ENCODE measurements around the gene DAP3. TPM values are rescaled to one million over a fixed set of nuclear protein-coding genes. Genes with fewer than 3 reads are reported as not detected.
"Not testable (repeated sequence)": the region's sequence is repeated elsewhere in the genome, so short reads cannot be mapped to it uniquely, and the experiment has no call there.

Gene DAP3
- total RNA-seq, 4 donors from 2014 or later: 81.4 to 115 (median 107) TPM

GRCh38 chr1:155759966-155760630 lies 71.2 kb downstream of the DAP3 start:
- Histone ChIP-seq H3K9me3 (no peaks in the 10 kb centered on the region), H3K4me3 (no peak overlapping the region), H3K27me3 (no peaks in the 10 kb centered on the region), H3K27ac (no peak overlapping the region), H3K4me1 (no peaks in the 10 kb centered on the region), H3K36me3 (peaks cover 0 to 95% of the 10 kb centered on the region in 2 donors)
- WGBS, 2 donors (ENCODE audit: low coverage in 1 of 2): 85 to 93% methylated on average over 2 to 4 of the region's 4 CpGs
- no peak for TF ChIP-seq EP300 (IDR thresholded peaks at IDR 0.05)
- no peak for TF ChIP-seq POLR2A (IDR thresholded peaks at IDR 0.05)
- TF ChIP-seq POLR2AphosphoS5 (IDR thresholded peaks at IDR 0.05): no peak
- TF ChIP-seq, protein P1, sequence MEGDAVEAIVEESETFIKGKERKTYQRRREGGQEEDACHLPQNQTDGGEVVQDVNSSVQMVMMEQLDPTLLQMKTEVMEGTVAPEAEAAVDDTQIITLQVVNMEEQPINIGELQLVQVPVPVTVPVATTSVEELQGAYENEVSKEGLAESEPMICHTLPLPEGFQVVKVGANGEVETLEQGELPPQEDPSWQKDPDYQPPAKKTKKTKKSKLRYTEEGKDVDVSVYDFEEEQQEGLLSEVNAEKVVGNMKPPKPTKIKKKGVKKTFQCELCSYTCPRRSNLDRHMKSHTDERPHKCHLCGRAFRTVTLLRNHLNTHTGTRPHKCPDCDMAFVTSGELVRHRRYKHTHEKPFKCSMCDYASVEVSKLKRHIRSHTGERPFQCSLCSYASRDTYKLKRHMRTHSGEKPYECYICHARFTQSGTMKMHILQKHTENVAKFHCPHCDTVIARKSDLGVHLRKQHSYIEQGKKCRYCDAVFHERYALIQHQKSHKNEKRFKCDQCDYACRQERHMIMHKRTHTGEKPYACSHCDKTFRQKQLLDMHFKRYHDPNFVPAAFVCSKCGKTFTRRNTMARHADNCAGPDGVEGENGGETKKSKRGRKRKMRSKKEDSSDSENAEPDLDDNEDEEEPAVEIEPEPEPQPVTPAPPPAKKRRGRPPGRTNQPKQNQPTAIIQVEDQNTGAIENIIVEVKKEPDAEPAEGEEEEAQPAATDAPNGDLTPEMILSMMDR (IDR thresholded peaks at IDR 0.05): no peak
- no peak for ATAC-seq

- H3K27ac ChIP-seq: no peak overlapping the region
- no peak for TF ChIP-seq POLR2AphosphoS5 (IDR thresholded peaks at IDR 0.05)
- TF ChIP-seq, protein P1 (IDR thresholded peaks at IDR 0.05): no peak
- no peak for TF ChIP-seq EP300 (IDR thresholded peaks at IDR 0.05)
- H3K4me3 ChIP-seq: no peak overlapping the region
- no peak for ATAC-seq
- no peaks in the 10 kb centered on the region for H3K4me1 ChIP-seq
- peaks cover 0 to 95% of the 10 kb centered on the region in 2 donors for H3K36me3 ChIP-seq
- no peaks in the 10 kb centered on the region for H3K9me3 ChIP-seq
- 81 to 84% methylated on average over 2 of the region's 2 CpGs for WGBS, 2 donors (ENCODE audit: low coverage in 1 of 2)
- H3K27me3 ChIP-seq: no peaks in the 10 kb centered on the region
These were observed 72.0 kb downstream of the DAP3 start for GRCh38 chr1:155760751-155761475.

GRCh38 chr1:155761736-155762405 lies 73.0 kb downstream of the DAP3 start:
- no peaks in the 10 kb centered on the region for H3K27me3 ChIP-seq
- H3K4me3 ChIP-seq: no peak overlapping the region
- H3K4me1 ChIP-seq: no peaks in the 10 kb centered on the region
- H3K36me3 ChIP-seq: peaks cover 0 to 95% of the 10 kb centered on the region in 2 donors
- no peak overlapping the region for H3K27ac ChIP-seq
- 93 to 95% methylated on average over 9 to 11 of the region's 11 CpGs for WGBS, 2 donors (ENCODE audit: low coverage in 1 of 2)
- no peaks in the 10 kb centered on the region for H3K9me3 ChIP-seq
- TF ChIP-seq POLR2A (IDR thresholded peaks at IDR 0.05): no peak
- no peak for TF ChIP-seq EP300 (IDR thresholded peaks at IDR 0.05)
- TF ChIP-seq, protein P1 (IDR thresholded peaks at IDR 0.05): no peak
- TF ChIP-seq POLR2AphosphoS5 (IDR thresholded peaks at IDR 0.05): no peak
- no peak for ATAC-seq

DNA sequence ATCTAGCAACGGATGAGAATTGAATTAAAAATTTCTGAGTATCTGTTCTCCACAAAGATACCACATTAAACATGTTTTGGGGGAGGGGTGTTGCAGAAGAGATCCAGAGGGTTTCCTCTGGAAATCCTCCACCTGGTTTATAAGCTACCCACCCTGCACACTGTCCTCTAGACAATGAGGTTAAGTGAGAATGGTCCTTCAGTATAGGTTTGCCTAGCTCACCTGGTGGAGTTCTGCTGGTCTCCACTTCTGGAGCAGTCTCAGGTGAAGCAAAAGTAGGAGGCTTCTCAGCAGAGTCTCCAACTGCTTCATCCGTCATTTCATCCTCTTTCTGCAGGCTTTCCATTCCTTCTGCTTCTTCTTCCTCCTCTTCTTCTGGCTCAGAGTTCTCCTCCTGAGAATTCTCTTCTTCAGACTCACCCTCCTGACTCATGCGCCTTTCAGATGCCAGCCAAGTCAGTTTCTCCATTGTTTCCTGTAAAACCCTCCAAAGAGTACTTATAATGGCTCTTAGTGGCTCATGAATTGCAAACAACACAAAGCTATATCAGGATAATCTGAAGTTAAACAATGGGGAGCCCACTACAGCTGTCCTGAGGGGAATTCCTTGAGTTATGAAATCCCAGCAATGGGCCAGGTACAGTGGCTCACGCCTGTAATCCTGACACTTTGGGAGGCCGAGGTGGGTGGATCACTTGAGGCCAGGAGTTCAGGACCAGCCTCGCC lies 74.4 kb downstream of the DAP3 start:
- WGBS, 2 donors (ENCODE audit: low coverage in 1 of 2): 76 to 100% methylated on average over 2 to 6 of the region's 6 CpGs
- not testable (repeated sequence) for H3K27ac ChIP-seq, H3K9me3 ChIP-seq, H3K4me3 ChIP-seq, H3K27me3 ChIP-seq, H3K4me1 ChIP-seq
- ATAC-seq: peak; percentile 75
- peaks cover 0 to 98% of the 10 kb centered on the region in 2 donors for H3K36me3 ChIP-seq

DNA sequence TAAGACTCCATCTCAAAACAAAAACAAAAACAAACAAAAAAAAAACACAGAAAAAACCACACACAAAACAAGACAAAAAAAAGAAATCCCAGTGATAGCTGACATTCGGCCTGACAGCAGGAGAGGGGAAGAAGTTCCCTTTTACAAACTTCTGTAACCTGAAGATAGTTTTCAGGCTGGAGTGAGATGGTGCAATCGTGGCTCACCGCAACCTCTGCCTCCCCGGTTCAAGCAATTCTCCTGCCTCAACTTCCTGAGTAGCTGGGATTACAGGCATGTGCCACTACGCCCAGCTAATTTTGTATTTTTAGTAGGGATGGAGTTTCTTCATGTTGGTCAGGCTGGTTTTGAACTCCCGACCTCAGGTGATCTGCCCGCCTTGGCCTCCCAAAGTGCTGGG lies 75.1 kb downstream of the DAP3 start:
- peaks cover 0 to 98% of the 10 kb centered on the region in 2 donors for H3K36me3 ChIP-seq
- H3K9me3 ChIP-seq, H3K27ac ChIP-seq, H3K4me3 ChIP-seq, H3K4me1 ChIP-seq, H3K27me3 ChIP-seq, ATAC-seq: not testable (repeated sequence)
- WGBS, 2 donors (ENCODE audit: low coverage in 1 of 2): 81 to 100% methylated on average over 2 to 7 of the region's 7 CpGs

DNA sequence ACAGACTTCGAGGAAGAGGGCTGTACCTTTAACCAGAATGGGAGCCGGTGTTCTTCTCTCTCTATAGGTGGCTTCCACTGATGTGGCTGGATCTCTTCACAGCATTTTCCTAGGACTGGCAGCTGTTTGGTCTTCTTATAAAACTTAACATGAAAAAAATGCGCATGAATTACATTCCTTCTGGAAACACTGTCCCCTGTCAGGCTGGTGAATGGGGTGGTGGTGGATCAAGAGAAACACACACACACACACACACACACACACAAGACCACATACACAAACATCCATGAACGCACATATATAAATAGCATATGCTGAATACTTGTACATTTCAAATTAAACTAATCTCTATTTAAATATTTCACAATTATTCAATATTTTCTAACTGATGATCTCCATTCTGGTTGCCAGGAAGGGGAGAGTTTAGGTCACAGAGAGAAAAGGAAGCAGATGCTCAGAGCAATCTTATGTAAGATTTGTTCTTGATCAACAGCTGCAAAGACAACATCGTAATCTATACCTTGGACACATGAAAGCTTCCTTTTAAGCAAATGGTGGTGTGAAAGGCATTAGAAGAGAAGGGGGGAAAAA lies 78.6 kb downstream of the DAP3 start:
- ATAC-seq, H3K27me3 ChIP-seq, H3K27ac ChIP-seq, H3K4me3 ChIP-seq, H3K4me1 ChIP-seq, H3K9me3 ChIP-seq: not testable (repeated sequence)
- H3K36me3 ChIP-seq: peaks cover 0 to 98% of the 10 kb centered on the region in 2 donors
- 76 to 85% methylated on average over 2 of the region's 5 CpGs for WGBS, 2 donors (ENCODE audit: low coverage in 1 of 2)
